Stimulated activated CD4-positive, alpha-beta T cell treated with anti-CD3 and anti-CD28 coated beads, Interleukin-4, amount 100 ng/mL, for 24 hours (primary cell): ENCODE results near the gene ADAM12.

ENCODE experiments used
- DNase-seq: peaks from one replicate; pipeline ENCODE4 v3.0.0-alpha.2; 2020

The ADAM12 gene

GRCh38 chr10:126387931-126388911 is at the start of gene ADAM12:
TSS of gene ADAM12 (minus strand) at chr10:126388477. CDS start at chr10:126388145, 332 bp downstream.
- no peak for DNase-seq

- DNase-seq = no peak
Observed at GRCh38 chr10:126437635-126438406, 49.5 kb upstream of the ADAM12 start.

GRCh38 chr10:126434235-126434634 is 46.0 kb upstream of the ADAM12 start:
- no peak for DNase-seq

GRCh38 chr10:126433351-126433750 is 45.1 kb upstream of the ADAM12 start:
- DNase-seq = no peak

- no peak for DNase-seq
Observed at GRCh38 chr10:126432507-126432906, 44.2 kb upstream of the ADAM12 start.

GRCh38 chr10:126431816-126432215 is 43.5 kb upstream of the ADAM12 start:
- no peak for DNase-seq

GRCh38 chr10:126430512-126430911 is 42.2 kb upstream of the ADAM12 start:
- no peak for DNase-seq

GRCh38 chr10:126429275-126429674 is 41.0 kb upstream of the ADAM12 start:
- DNase-seq = no peak

GRCh38 chr10:126425489-126426065 is 37.3 kb upstream of the ADAM12 start:
- no peak for DNase-seq

- DNase-seq = no peak
Observed at GRCh38 chr10:126425032-126425431, 36.8 kb upstream of the ADAM12 start.

- no peak for DNase-seq
Observed at GRCh38 chr10:126423732-126424491, 35.6 kb upstream of the ADAM12 start.

- DNase-seq = no peak
Observed at GRCh38 chr10:126422567-126422966, 34.3 kb upstream of the ADAM12 start.

- no peak for DNase-seq
Observed at GRCh38 chr10:126421756-126422256, 33.5 kb upstream of the ADAM12 start.

- DNase-seq = no peak
Observed at GRCh38 chr10:126420567-126421300, 32.5 kb upstream of the ADAM12 start.

- DNase-seq = no peak
Observed at GRCh38 chr10:126417220-126417825, 29.0 kb upstream of the ADAM12 start.

- DNase-seq = no peak
Observed at GRCh38 chr10:126409821-126410220, 21.5 kb upstream of the ADAM12 start.

- no peak for DNase-seq
Observed at GRCh38 chr10:126408953-126409641, 20.8 kb upstream of the ADAM12 start.

GRCh38 chr10:126407831-126408230 is 19.6 kb upstream of the ADAM12 start:
- DNase-seq = no peak

GRCh38 chr10:126405239-126405775 is 17.0 kb upstream of the ADAM12 start:
- DNase-seq = no peak
